ENCODE results near the gene CD274.

DNA sequence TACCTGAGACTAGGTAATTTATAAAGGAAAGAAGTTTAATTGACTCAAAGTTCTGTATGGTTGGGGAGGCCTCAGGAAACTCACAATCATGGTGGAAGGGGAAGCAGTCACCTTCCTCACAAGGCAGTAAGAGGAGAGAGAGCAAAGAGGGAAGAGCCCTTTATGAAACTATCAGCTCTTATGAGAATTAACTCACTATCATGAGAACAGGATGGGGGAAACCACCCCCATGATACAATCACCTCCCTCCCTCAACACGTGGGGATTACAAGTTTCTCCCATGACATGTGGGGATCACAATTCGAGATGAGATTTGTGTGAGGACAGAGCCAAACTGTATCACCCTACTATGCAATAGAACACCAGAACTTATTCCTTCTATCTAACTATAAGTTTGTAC lies 27.9 kb downstream of the CD274 start:
- TF ChIP-seq, protein P1, sequence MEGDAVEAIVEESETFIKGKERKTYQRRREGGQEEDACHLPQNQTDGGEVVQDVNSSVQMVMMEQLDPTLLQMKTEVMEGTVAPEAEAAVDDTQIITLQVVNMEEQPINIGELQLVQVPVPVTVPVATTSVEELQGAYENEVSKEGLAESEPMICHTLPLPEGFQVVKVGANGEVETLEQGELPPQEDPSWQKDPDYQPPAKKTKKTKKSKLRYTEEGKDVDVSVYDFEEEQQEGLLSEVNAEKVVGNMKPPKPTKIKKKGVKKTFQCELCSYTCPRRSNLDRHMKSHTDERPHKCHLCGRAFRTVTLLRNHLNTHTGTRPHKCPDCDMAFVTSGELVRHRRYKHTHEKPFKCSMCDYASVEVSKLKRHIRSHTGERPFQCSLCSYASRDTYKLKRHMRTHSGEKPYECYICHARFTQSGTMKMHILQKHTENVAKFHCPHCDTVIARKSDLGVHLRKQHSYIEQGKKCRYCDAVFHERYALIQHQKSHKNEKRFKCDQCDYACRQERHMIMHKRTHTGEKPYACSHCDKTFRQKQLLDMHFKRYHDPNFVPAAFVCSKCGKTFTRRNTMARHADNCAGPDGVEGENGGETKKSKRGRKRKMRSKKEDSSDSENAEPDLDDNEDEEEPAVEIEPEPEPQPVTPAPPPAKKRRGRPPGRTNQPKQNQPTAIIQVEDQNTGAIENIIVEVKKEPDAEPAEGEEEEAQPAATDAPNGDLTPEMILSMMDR (IDR thresholded peaks at IDR 0.05): no peak
- TF ChIP-seq POLR2A (IDR thresholded peaks at IDR 0.05): no peak
